ENCODE measurements around the gene PDXK. TPM values are rescaled to one million over a fixed set of nuclear protein-coding genes. Genes with fewer than 3 reads are reported as not detected.

The PDXK gene
- total and polyA plus RNA-seq, 2 donors (not counting 3 experiments of a cell fraction or from before 2014, with no cell fraction given), result 44.2 to 59.1 TPM

DNA sequence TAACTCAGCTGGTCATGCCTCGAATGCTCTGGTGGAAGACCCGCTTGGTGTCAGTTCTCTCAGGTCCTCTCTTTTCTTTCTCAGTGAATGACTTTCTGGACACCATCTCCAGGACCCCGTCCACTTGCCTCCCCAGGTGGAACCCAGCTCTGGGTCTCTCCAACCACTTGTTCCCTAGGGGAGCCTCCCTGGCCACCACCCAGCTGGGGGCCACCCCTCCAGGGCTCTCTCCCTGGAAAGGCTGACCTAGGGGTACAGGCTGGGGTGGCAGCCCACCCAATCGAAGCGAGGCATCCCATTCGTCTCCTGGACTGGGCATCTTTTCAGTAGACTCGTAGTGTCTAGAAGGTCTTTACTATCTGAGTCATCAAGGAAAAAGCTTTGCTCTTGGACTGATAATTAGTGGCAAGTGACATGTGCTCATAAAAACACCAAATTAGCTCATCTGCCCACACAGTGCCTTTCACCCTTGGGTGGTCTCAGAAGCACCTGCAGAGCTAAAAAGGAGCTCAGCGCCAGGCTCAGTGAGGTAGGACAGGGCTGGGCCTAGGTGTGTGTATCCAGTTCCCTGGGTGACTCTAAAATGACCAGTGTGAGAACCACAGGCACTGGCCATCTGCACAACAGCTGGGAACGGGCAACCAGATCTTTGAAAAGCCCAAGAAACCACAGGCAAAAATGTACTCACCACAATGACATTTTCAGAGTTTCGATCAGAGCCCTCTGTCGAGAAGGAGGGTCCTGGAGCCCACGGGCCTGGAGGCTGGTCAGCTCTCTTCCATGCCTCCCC lies 2.4 kb upstream of the PDXK start:
- FAIRE-seq (no peak), DNase-seq (ENCODE audit: low read depth, low spot score) (no peak)
- Histone ChIP-seq H3K27ac (ENCODE audit: insufficient read depth, low read depth, low read length) (no peak overlapping the region), H3K4me2 (ENCODE audit: insufficient read depth, low read length) (no peak overlapping the region), H4K20me1 (replicated peaks; ENCODE audit: control insufficient read depth, extremely low read depth, insufficient read depth, low read length) (no peaks in the 10 kb centered on the region), H3K79me2 (ENCODE audit: control insufficient read depth, insufficient read depth, low read length) (peaks cover 20% of the 10 kb centered on the region), H3K4me3 (replicated peaks in 1 of 3; ENCODE audit: insufficient read depth in 1 of 3, low read depth in 1 of 3, low read length in 3 of 3) (no peak overlapping the region), H3K36me3 (ENCODE audit: control insufficient read depth in 2 of 2, extremely low read depth in 1 of 2, insufficient read depth in 2 of 2, low read length in 2 of 2) (no peaks in the 10 kb centered on the region), H3K9me3 (replicated peaks; ENCODE audit: control insufficient read depth, insufficient read depth, low read length) (no peaks in the 10 kb centered on the region), H3K27me3 (ENCODE audit: control insufficient read depth in 2 of 2, insufficient read depth in 2 of 2, low read length in 2 of 2) (no peaks in the 10 kb centered on the region), H2AFZ (ENCODE audit: low read depth, low read length) (no peak overlapping the region), H3K9ac (replicated peaks; ENCODE audit: extremely low read depth, insufficient read depth, low read length) (no peak overlapping the region), H3K9me1 (replicated peaks; ENCODE audit: control insufficient read depth, extremely low read depth, insufficient read depth, low read length) (no peaks in the 10 kb centered on the region), H3K4me1 (ENCODE audit: control insufficient read depth, extremely low read depth, insufficient read depth, low read length) (peaks cover 12% of the 10 kb centered on the region)
- ChIA-PET CTCF (interaction anchor here (0.9 to 1.5 kb wide), 2 partner anchors 9 to 11 kb away, joined by 6 read pairs; no protein-coding TSS in a partner anchor), POLR2A (no interaction called here)
- dilution Hi-C loops (cut with MboI; ENCODE audit: extremely low pct_ligation_motif_present, low sequenced_read_pairs) (no loop called here), intact Hi-C loops (cut with micrococcal nuclease) (no loop called here)
- no TSS peak for BruUV-seq (replicated peaks)
- TF ChIP-seq JUN (IDR thresholded peaks at IDR 0.05; ENCODE audit: borderline replicate concordance, insufficient read depth, insufficient read length, low read depth), result no peak
- TF ChIP-seq EZH2 (IDR thresholded peaks at IDR 0.05; ENCODE audit: borderline replicate concordance, low read depth, low read length, severe bottlenecking), result no peak
- no peak for TF ChIP-seq POLR2A (IDR thresholded peaks at IDR 0.05; ENCODE audit: low read depth, low read length)
- TF ChIP-seq MYC (IDR thresholded peaks at IDR 0.05; ENCODE audit: low read depth, low read length), result no peak
- TF ChIP-seq FOS (IDR thresholded peaks at IDR 0.05; ENCODE audit: borderline replicate concordance, insufficient read depth, low read length), result no peak
- no peak for TF ChIP-seq GATA2 (IDR thresholded peaks at IDR 0.05; ENCODE audit: insufficient read depth, insufficient read length, low read depth, low read length)
- TF ChIP-seq, protein P1, sequence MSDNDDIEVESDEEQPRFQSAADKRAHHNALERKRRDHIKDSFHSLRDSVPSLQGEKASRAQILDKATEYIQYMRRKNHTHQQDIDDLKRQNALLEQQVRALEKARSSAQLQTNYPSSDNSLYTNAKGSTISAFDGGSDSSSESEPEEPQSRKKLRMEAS (IDR thresholded peaks at IDR 0.05; ENCODE audit: insufficient read depth, insufficient read length), result no peak
- no peak for TF ChIP-seq POLR2AphosphoS5 (IDR thresholded peaks at IDR 0.05; ENCODE audit: insufficient read depth, low read depth, low read length)
- TF ChIP-seq, protein P2, sequence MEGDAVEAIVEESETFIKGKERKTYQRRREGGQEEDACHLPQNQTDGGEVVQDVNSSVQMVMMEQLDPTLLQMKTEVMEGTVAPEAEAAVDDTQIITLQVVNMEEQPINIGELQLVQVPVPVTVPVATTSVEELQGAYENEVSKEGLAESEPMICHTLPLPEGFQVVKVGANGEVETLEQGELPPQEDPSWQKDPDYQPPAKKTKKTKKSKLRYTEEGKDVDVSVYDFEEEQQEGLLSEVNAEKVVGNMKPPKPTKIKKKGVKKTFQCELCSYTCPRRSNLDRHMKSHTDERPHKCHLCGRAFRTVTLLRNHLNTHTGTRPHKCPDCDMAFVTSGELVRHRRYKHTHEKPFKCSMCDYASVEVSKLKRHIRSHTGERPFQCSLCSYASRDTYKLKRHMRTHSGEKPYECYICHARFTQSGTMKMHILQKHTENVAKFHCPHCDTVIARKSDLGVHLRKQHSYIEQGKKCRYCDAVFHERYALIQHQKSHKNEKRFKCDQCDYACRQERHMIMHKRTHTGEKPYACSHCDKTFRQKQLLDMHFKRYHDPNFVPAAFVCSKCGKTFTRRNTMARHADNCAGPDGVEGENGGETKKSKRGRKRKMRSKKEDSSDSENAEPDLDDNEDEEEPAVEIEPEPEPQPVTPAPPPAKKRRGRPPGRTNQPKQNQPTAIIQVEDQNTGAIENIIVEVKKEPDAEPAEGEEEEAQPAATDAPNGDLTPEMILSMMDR (IDR thresholded peaks at IDR 0.05; ENCODE audit: extremely low read depth in 1 of 2, insufficient read depth in 1 of 2, low read depth in 1 of 2, low read length in 2 of 2), result no peak

Measured in endothelial cell of umbilical vein (primary cell).